NCI-H748 (cell line): ENCODE measurements around the gene TDRD9.
"Not testable (repeated sequence)": the region's sequence is repeated elsewhere in the genome, so short reads cannot be mapped to it uniquely, and the experiment has no call there.

ENCODE experiments used
- DNase-seq: peaks from one replicate; lab custom pipeline; 2025; ENCODE audit not compliant: unreplicated experiment; lab: John Stamatoyannopoulos, UW

The TDRD9 gene

GRCh38 chr14:103920981-103921854 is 7.0 kb upstream of the TDRD9 start:
- peak; percentile 95 for DNase-seq

- DNase-seq = not testable (repeated sequence)
Observed at GRCh38 chr14:103921855-103922200, 6.4 kb upstream of the TDRD9 start.

- DNase-seq = peak; percentile 85
Observed at GRCh38 chr14:103923863-103924262, 4.4 kb upstream of the TDRD9 start.

DNA sequence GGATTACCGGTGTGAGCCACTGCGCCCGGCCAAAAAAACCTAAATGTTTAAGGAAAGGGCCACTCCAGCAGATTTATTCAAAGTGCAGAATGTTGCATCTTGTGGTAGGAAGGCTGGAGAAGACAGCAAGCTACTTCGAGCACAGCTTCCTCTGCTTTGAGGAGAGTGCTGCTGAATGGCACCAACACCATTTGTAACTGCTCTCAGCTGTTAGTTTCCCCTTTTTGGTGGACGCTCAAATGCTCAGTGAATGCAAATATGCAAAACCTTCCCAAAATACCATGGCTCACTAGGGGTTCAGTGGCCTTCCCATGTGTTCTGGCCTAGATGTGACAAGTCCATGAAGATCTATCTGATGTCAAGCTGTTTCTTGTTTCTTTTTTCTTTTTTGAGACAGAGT is 2.9 kb upstream of the TDRD9 start:
- no peak for DNase-seq

GRCh38 chr14:103927566-103927965 is 690 bp upstream of the TDRD9 start:
- DNase-seq = no peak

DNA sequence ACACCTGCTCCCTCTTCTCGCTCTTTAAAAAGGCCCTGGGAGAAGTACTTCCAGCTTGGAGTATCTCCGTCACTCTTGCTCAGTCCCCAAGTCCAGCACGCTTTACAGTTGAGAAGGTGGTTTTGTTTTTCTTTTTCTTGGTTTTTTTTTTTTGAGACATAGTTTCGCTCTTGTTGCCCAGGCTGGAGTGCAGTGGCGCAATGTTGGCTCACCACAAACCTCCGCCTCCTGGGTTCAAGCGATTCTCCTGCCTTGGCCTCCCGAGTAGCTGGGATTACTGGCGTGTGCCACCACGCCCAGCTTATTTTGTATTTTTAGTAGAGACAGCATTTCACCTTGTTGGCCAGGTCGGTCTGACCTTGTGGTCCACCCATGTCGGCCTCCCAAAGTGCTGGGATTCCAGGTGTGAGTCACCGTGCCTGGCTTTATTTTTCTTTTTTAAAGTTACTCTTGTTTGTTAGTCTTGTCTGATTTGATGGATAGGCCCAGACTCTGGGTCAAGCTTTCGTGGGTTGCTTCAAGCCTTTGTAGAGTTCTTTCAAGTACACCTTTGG is 1.9 kb downstream of the TDRD9 start:
- DNase-seq = no peak

- DNase-seq = no peak
Observed at GRCh38 chr14:103931422-103931821, 3.2 kb downstream of the TDRD9 start.

DNA sequence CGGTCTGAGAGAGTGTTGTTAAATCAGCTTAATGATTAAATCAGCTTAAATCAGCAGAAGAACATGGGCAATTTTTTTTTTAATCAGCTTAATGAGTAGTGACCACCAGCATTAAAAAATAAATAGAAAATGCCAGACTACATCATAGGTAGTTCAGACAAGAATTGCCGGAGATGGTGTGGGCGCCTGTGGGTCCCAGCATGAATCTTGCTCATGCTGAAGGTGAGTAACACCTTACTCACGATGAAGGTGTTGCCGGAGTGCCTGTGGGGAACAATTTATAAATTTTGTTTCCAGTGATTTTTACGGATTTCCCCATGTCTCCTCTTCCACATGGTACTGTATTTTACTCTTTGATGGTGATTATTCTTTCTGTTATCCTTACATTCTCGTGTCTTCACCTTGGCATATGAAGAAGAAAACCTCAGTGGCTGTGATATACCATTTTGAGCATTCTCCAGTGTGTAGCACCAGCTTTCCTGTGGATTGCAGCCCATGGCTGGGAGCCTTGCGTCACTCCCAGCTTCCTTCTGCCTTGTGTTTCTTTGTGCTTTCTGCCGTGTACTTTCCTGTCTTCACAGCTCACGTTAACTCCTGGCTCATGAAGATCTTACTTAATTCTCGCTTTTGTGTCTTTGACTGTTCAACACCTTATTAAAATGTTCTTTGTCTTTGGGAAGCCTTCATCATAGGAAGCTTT is 4.7 kb downstream of the TDRD9 start:
- DNase-seq = no peak

- no peak for DNase-seq
Observed at GRCh38 chr14:103935102-103935501, 6.8 kb downstream of the TDRD9 start.

GRCh38 chr14:103941462-103941861 is 13.2 kb downstream of the TDRD9 start:
- DNase-seq = no peak

GRCh38 chr14:103941973-103942736 is 13.9 kb downstream of the TDRD9 start, which contains the start of gene RD3L:
Gene RD3L (minus strand): TSS chr14:103942529. CDS start chr14:103941695, 834 bp downstream.
- no peak for DNase-seq

- no peak for DNase-seq
Observed at GRCh38 chr14:103943673-103944072, 15.4 kb downstream of the TDRD9 start.

DNA sequence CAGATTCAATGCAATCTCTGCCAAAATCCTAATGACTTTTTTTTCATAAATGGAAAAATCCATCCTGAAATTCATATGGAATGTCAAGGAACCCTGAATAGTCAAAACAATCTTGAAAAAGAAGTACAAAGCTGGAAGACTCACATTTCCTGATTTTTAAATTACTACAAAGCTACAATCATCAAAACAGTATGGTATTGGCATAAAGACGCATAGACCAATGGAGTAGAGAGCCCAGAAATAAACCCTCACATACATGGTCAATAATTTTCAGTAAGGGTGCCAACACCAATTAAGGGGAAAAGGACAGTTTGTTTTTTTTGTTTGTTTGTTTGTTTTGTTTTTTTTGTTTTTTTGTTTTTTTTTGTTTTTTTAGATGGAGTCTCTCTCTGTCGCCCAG is 18.7 kb downstream of the TDRD9 start:
- DNase-seq = no peak

DNA sequence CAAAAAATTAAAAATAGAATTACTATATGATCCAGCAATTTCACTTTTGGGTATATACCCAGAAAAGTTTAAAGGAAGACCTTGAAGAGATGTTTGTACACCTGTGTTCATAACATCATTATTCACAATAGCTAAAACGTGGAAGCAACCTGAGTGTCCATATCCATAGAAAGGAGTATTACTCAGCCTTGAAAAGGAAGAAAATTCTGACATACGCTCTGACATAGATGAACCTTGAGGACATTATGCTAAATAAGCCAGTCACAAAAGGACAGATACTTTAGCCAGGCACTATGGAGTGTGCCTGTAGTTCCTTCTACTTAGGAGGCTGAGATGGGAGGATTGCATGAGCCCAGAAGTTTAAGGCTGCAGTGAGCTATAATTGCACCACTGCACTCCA is 20.2 kb downstream of the TDRD9 start:
- no peak for DNase-seq

- no peak for DNase-seq
Observed at GRCh38 chr14:103949131-103949790, 21.0 kb downstream of the TDRD9 start.

GRCh38 chr14:103960457-103961055 is 32.3 kb downstream of the TDRD9 start:
- no peak for DNase-seq

GRCh38 chr14:103961928-103962578 is 33.8 kb downstream of the TDRD9 start:
- DNase-seq = no peak

GRCh38 chr14:103966631-103967030 is 38.4 kb downstream of the TDRD9 start:
- no peak for DNase-seq

- DNase-seq = no peak
Observed at GRCh38 chr14:103969961-103970360, 41.7 kb downstream of the TDRD9 start.

GRCh38 chr14:103973354-103973753 is 45.1 kb downstream of the TDRD9 start:
- DNase-seq = no peak
